Vagina (tissue), 2 donors: Measurements from ENCODE around the gene TUT7.

Experiments used
- POLR2A ChIP-seq, 2 donors: fragments of 450-650 bp; IDR thresholded peaks; one replicate each; pipeline ENCODE4 v1.6.1; 2017; ENCODE audit warnings: antibody characterized with exemption in 2 of 2, mild to moderate bottlenecking in 2 of 2, moderate library complexity in 2 of 2
- TF ChIP-seq, protein P1 (sequence below), 3 experiments: fragments of 450-650 bp in 2 of 3; fragments of 200-600 bp in 1 of 3; sonication (generic) in 1 of 3; IDR thresholded peaks; one replicate each; pipeline ENCODE4 v1.5.1; 2017 to 2019; ENCODE audit warnings: antibody characterized with exemption in 3 of 3, mild to moderate bottlenecking in 2 of 3, moderate library complexity in 2 of 3

DNA sequence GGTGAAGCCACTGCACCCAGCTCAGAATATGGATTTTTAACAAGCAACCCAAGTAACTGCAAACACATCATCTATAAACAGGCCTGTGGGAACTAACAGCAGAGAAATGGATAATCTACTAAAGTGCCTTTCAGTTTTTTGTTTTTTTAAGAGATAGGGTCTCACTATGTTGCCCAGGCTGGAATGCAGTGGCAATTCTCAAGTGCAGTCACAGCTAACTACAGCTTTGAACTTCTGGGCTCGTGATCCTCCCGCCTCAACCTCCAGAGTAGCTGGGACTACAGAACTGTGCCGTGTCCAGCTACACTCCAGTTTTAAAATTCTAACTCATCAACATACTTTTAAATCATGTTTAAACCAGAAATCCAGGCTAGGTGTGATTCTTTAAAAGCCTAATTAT, 11.9 kb downstream of the TUT7 start:
- TF ChIP-seq, protein P1, sequence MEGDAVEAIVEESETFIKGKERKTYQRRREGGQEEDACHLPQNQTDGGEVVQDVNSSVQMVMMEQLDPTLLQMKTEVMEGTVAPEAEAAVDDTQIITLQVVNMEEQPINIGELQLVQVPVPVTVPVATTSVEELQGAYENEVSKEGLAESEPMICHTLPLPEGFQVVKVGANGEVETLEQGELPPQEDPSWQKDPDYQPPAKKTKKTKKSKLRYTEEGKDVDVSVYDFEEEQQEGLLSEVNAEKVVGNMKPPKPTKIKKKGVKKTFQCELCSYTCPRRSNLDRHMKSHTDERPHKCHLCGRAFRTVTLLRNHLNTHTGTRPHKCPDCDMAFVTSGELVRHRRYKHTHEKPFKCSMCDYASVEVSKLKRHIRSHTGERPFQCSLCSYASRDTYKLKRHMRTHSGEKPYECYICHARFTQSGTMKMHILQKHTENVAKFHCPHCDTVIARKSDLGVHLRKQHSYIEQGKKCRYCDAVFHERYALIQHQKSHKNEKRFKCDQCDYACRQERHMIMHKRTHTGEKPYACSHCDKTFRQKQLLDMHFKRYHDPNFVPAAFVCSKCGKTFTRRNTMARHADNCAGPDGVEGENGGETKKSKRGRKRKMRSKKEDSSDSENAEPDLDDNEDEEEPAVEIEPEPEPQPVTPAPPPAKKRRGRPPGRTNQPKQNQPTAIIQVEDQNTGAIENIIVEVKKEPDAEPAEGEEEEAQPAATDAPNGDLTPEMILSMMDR (IDR thresholded peaks at IDR 0.05): no peak
- TF ChIP-seq POLR2A (IDR thresholded peaks at IDR 0.05): no peak
